HepG2 (cell line): ENCODE data around the gene C16orf87.

Experiments
- ATF7-NPFF ChIP-seq: sonication (generic); formaldehyde crosslinking; IDR thresholded peaks from 2 replicates; pipeline ENCODE4 v1.8.1; 2023; ENCODE audit warnings: mild to moderate bottlenecking, low read depth, missing genetic modification reagents, moderate library complexity
- KAT7 ChIP-seq: IDR thresholded peaks from 2 replicates; pipeline ENCODE4 v1.6.1; 2018; ENCODE audit warnings: borderline replicate concordance, missing compliant biosample characterization
- TF ChIP-seq, protein P1 (sequence below): sonication (generic); formaldehyde crosslinking; IDR thresholded peaks from 2 replicates; pipeline ENCODE4 v1.4.0; 2020; ENCODE audit warnings: missing genetic modification reagents
- TF ChIP-seq, protein P2 (sequence below): sonication (generic); formaldehyde crosslinking; IDR thresholded peaks from 2 replicates; pipeline ENCODE4 v1.5.0; 2020; ENCODE audit warnings: mild to moderate bottlenecking, missing genetic modification reagents, borderline replicate concordance

- TF ChIP-seq, protein P1, sequence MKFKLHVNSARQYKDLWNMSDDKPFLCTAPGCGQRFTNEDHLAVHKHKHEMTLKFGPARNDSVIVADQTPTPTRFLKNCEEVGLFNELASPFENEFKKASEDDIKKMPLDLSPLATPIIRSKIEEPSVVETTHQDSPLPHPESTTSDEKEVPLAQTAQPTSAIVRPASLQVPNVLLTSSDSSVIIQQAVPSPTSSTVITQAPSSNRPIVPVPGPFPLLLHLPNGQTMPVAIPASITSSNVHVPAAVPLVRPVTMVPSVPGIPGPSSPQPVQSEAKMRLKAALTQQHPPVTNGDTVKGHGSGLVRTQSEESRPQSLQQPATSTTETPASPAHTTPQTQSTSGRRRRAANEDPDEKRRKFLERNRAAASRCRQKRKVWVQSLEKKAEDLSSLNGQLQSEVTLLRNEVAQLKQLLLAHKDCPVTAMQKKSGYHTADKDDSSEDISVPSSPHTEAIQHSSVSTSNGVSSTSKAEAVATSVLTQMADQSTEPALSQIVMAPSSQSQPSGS = no peak
- TF ChIP-seq, protein P2, sequence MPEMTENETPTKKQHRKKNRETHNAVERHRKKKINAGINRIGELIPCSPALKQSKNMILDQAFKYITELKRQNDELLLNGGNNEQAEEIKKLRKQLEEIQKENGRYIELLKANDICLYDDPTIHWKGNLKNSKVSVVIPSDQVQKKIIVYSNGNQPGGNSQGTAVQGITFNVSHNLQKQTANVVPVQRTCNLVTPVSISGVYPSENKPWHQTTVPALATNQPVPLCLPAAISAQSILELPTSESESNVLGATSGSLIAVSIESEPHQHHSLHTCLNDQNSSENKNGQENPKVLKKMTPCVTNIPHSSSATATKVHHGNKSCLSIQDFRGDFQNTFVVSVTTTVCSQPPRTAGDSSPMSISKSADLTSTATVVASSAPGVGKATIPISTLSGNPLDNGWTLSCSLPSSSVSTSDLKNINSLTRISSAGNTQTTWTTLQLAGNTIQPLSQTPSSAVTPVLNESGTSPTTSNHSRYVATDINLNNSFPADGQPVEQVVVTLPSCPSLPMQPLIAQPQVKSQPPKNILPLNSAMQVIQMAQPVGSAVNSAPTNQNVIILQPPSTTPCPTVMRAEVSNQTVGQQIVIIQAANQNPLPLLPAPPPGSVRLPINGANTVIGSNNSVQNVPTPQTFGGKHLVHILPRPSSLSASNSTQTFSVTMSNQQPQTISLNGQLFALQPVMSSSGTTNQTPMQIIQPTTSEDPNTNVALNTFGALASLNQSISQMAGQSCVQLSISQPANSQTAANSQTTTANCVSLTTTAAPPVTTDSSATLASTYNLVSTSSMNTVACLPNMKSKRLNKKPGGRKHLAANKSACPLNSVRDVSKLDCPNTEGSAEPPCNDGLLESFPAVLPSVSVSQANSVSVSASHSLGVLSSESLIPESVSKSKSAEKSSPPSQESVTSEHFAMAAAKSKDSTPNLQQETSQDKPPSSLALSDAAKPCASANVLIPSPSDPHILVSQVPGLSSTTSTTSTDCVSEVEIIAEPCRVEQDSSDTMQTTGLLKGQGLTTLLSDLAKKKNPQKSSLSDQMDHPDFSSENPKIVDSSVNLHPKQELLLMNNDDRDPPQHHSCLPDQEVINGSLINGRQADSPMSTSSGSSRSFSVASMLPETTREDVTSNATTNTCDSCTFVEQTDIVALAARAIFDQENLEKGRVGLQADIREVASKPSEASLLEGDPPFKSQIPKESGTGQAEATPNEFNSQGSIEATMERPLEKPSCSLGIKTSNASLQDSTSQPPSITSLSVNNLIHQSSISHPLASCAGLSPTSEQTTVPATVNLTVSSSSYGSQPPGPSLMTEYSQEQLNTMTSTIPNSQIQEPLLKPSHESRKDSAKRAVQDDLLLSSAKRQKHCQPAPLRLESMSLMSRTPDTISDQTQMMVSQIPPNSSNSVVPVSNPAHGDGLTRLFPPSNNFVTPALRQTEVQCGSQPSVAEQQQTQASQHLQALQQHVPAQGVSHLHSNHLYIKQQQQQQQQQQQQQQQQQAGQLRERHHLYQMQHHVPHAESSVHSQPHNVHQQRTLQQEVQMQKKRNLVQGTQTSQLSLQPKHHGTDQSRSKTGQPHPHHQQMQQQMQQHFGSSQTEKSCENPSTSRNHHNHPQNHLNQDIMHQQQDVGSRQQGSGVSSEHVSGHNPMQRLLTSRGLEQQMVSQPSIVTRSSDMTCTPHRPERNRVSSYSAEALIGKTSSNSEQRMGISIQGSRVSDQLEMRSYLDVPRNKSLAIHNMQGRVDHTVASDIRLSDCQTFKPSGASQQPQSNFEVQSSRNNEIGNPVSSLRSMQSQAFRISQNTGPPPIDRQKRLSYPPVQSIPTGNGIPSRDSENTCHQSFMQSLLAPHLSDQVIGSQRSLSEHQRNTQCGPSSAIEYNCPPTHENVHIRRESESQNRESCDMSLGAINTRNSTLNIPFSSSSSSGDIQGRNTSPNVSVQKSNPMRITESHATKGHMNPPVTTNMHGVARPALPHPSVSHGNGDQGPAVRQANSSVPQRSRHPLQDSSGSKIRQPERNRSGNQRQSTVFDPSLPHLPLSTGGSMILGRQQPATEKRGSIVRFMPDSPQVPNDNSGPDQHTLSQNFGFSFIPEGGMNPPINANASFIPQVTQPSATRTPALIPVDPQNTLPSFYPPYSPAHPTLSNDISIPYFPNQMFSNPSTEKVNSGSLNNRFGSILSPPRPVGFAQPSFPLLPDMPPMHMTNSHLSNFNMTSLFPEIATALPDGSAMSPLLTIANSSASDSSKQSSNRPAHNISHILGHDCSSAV (CRISPR knock-in tag) = no peak
- TF ChIP-seq KAT7 (CRISPR knock-in tag) = no peak
- no peak for TF ChIP-seq ATF7-NPFF (CRISPR knock-in tag)
Measured at GRCh38 chr16:46775214-46775613, 55.8 kb downstream of the C16orf87 start.
